NOMO-1 (cell line): Measurements from ENCODE around the gene REEP5.
"Not testable (repeated sequence)": the region's sequence is repeated elsewhere in the genome, so short reads cannot be mapped to it uniquely, and the experiment has no call there.

Experiments used
- DNase-seq, 2 experiments: peaks; one replicate each; lab custom pipeline; 2025; ENCODE audit not compliant: unreplicated experiment in 2 of 2; lab: John Stamatoyannopoulos, UW

The REEP5 gene

DNA sequence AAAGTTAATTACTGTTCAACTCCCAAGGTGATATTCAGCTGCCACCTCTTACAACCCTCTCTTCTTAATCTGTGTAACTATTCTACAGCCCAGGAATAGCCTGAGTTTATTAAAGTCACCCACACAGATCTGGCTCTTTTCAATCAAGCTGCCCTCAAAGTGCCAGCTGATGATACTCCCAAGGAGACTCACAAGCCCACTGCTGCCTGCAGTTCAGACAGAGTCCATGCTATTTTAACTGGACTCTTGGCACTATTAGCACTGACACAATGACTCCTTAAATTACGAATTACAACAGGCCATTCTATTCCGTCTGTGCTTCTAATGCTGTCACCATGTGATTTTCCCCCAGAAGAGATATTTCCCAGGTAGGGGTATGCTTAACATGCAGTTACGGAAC lies 26.3 kb downstream of the REEP5 start:
- DNase-seq: no peak

DNA sequence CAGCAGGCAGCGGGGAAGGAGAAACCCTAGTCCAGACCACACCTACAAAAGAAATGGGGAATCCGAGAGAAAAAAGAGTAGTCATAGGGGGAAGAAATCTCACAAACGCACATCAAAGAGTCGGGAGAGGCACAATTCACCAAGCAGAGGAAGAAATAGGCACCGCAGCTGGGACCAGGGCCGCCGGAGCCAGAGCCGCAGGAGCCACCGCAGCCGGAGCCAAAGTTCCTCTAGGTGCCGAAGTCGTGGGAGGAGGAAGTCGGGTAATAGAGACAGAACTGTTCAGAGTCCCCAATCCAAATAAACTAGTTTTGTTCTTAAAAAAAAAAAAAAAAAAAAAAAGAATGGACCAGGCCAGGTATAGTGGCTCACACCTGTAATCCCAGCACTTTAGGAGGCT lies 29.3 kb downstream of the REEP5 start:
- no peak for DNase-seq

DNA sequence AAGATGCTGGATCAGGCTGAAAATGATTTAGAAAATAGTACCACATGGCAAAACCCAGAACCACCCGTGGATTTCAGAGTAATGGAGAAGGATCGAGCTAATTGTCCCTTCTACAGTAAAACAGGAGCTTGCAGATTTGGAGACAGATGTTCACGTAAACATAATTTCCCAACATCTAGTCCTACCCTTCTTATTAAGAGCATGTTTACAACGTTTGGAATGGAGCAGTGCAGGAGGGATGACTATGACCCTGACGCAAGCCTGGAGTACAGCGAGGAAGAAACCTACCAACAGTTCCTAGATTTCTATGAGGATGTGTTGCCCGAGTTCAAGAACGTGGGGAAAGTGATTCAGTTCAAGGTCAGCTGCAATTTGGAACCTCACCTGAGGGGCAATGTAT lies 30.0 kb downstream of the REEP5 start:
- DNase-seq: not testable (repeated sequence)

DNA sequence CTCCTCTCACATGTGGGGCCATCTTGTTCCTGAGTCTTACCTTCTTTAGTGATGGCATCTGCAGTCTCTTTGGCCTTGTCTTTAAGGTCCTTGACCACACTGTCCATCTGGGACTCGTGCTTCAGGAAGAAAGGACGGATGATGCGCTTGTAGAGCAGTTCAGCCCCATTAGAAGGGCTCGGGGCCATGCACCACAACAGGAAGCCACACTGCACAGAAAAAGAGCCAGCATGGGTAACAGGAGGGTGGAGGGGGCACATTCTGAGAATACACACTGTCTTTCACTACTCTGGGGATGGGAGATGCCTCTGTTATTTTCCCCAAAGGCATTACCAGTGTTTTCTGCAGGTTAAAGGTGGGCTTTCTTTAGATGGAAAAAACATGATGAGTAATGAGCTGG lies 35.1 kb downstream of the REEP5 start:
- DNase-seq: no peak

DNA sequence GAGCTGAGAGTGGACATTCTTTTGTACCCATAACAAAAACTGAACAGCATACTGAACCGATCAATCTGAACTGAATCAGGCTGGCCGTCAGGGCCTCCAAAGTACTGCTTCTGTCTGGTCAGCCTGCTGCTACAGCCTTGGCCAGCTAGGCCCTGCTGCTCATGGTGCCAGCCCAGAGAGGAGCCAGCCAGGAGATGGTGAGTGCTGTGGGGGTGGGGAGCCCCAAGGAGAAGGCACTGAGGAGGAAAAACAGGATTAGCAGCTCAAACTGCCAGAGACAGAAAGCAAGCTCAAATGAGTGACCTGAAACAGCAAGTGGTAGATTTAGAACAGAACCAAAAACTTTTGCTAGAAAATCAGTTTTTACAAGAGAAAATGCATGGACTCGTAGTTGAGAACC lies 37.0 kb downstream of the REEP5 start:
- DNase-seq: no peak

DNA sequence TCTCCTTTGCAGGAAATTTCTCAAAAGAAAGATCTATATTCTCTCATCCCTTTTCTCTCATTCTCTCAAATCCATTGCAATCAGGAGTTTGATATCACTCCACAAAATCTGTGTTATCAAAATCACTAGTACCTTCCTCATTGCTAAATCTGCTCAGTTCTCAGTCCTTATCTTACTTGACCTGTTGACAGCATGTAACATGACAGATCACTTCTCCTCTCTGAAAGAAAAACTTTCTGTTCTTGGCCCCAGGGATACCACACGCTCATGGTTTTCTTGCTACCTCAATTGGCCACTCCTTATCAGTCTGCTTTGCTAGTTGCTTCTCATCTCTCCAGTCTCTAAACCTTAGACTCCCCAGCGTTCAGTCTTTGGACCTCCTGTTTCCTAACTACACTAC lies 38.8 kb downstream of the REEP5 start:
- no peak for DNase-seq

DNA sequence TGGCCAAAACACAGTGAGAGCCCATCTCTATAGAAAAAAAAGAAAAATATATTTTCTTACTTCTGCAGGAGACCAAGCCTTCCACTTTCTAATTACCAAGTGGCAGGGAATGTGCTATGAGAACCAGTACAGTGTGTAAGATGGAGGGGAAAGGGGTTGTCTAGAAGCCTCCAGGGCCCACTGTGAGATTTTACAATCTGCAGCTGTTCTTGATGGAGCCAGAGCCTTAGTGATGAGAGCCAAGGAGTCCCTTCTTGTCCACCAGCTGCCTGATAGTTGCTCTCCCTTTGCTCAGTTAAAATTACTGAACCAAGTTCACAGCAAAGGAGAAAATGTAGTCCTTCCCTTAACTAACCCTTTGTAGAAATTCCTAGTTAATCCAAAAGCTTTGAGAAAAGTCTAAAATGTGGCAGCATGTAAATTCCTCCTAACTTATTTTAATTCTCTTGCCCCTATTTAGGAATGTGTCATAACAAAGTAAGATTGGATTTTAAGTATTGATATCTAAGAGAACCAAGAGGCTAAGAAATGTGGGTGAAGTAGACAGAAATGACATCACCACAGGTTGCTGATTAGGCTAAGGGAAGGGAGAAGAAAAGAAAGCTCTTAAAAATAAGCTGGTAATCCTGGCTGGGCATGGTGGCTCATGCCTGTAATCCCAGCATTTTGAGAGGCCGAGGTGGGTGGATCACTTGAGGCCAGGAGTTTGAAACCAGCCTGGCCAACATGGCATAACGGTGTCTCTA lies 41.6 kb downstream of the REEP5 start:
- no peak for DNase-seq

DNA sequence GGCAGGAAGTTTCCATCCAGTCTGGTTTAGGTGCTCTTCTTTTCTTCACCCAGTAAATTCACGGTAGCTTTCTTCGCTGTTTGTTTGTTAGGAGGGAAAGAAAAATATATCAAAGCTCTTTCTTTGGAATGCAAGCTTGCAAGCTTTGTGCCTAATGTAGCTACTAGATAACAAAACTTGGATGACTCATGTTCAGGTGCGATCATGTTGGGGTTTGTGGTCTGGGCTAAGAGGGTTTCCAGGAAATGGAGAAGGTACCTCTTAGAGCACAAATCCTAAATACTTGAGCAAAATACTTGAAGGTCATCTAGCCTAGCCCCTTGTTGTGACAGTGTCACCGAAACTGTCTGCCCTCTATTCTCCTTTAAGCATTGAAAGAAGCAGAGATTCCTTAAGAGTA lies 43.3 kb downstream of the REEP5 start:
- DNase-seq: no peak

DNA sequence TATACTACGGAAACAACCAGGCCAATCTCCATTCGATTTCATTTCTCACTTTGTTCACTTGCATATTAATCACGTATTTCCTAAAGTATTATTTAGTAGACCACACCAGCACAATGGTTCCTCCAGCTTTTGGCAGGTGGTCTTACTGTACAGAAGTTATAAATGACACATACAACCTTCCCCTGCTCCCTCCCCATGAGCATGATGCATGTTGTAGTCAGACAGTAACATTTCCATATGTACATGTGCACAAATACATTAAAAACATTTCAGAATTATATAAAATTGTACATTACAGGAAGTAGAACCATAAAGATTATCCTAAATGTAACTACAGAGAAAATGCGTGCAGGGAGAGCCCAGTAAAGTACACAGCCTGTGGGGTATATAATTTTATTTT lies 43.9 kb downstream of the REEP5 start:
- DNase-seq: no peak

DNA sequence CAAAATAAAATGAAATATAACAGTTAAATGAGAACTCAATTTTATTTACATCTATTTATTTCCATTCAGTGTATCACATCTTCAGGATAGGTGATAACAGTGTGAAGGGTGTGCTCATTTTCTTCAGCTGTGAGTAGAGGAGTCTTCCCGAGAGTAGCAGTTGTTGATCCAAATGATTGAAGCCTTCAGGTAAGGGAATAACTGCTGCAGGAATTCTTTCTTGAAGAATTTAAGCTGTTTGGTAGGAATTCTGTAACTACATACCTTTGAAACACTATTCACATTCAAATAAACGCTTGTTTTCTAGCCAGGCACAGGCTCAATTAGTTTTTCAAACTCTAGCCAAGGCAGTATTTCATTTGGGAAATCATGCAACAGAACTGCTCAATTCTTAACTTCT lies 45.7 kb downstream of the REEP5 start:
- no peak for DNase-seq

DNA sequence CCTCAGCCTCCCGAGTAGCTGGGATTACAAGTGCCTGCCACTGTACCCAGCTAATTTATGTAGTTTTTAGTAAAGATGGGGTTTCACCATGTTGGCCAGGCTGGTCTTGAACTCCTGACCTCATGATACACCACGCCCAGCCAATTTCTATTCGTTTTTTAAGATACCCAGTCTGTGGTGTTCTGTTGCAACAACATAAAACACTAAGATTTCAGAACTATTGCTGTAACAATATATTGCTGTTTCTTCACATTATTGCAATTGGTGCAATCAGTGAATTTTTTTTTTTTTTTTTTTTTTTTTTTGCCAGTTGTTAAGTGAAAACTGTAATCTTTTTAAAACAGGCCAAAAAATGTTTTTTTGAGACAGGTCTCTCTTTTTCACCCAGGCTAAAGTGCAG lies 51.1 kb downstream of the REEP5 start:
- peak in 1 of 2 experiments; percentile 38 for DNase-seq

DNA sequence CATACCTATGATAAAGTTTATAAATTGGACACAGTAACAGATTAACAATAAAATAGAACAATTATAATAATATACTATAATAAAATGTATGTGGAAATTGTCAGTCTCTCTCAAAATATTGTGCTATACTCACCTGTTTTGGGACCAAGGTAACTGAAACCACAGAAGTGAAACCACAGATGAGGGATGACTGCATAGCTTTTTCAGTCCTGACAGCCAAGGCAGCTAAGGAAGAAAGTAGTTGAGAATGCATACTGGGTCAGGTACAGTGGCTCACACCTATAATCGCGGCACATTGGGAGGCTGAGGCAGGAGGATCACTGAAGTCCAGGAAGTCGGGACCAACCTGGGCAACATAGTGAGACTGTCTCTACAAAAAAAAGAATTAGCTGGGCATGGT lies 52.1 kb downstream of the REEP5 start:
- DNase-seq: no peak

DNA sequence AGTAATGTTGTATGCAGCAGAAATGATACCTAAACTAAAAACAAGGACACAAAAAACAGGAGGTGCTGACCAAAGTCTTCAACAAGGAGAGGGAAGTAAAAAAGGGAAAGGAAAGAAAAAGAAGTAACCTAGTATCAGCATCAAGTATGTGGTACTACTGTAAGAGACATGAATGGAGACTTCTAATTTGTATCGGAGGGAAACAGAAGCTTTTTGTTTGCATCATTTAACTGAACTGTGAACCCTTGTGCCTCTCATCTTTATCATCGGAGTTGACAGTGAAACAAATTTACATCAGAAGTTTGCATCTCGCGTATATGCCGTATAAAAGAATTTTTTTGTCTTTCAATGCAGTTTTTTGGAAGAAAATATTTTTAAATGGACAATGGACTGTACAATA lies 54.6 kb downstream of the REEP5 start:
- DNase-seq: no peak

DNA sequence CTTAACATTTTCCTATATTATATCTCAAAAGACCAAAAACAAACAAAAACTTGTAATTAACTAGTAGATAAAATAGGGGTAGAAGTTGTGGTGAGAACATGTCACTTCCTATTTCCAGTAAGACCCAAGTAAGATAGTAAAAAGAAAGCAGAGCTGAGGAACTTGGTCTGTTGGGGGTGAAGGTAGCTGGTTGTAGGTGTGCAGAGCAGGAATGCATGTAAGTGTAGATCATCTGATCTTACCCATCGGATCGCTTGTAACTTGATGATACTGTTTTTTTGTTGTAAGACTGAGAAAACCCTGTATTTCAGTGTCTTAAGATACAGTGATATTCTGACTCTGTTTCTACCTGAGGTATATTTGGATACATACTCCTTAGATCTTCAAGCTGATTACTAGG lies 55.3 kb downstream of the REEP5 start:
- DNase-seq: no peak

DNA sequence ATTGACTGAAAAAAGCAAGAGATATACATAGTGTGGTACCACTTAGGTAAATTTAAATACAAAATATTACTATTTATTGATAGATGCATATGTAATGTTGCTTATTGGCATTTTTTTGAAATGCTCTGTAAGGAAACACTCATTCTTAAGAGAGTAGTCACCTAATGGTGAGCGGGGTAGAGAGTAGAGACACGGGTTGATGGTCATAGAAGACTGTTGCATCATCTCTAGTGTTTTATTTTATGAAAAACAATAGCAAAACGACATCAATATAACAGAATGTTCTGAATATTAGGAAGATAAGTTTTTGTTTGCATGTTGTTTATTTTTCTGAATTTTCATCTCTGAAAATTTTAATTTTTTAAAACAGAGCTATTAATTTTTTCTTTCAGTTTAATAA lies 56.9 kb downstream of the REEP5 start:
- DNase-seq: no peak

DNA sequence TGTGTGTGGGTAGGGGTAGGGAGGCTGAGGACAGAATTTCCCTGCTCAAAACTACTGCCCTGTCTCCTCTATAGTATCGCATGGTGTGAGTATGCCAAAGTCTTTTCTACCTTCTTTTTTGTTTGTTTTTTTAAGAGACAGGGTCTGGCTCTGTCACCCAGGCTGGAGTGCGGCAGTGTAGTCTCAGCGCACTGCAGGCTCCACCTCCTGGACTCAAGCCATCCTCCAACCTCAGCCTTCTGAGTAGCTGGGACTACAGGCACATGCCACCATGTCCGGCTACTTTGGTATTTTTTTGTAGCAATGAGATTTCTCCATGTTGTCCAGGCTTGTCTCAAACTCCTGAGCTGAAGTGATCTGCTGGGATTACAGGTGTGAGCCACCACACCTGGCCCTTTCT lies 58.5 kb downstream of the REEP5 start:
- DNase-seq: no peak

DNA sequence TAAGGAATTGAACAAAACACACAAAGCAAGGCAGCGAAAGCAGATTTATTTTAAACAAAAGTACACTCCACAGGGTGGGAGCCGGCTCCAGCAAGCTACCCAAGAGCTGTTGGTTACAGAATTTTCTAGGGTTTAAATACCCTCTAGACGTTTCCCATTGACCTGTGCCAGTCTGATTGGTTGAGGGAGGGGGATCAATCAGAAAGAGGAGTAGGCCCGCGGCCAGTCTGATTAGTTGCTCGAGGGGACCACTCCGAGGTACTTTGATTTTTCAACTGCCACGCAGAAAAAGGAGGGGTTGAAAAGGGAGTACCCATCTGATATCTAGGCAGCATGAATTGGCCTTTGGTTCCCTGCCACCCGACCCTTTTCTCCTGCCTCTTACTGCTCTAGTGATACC lies 59.9 kb downstream of the REEP5 start:
- DNase-seq: no peak

DNA sequence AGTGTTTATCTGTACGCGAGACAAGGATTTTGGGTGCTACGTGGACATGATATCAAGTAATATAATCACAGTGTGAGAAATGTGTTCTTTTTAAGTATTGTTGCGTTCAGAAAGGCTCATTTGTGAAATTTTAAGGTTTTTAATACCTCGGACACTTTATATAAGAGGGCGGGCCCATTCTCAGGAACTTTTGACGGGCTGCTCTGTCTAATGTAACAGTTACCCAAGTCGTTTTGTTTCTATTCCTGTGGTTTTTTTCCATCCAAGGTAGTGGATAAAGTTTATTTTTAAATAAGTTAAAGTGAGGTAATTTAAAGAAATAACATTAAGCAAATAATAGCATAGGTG lies 60.4 kb downstream of the REEP5 start:
- no peak for DNase-seq

DNA sequence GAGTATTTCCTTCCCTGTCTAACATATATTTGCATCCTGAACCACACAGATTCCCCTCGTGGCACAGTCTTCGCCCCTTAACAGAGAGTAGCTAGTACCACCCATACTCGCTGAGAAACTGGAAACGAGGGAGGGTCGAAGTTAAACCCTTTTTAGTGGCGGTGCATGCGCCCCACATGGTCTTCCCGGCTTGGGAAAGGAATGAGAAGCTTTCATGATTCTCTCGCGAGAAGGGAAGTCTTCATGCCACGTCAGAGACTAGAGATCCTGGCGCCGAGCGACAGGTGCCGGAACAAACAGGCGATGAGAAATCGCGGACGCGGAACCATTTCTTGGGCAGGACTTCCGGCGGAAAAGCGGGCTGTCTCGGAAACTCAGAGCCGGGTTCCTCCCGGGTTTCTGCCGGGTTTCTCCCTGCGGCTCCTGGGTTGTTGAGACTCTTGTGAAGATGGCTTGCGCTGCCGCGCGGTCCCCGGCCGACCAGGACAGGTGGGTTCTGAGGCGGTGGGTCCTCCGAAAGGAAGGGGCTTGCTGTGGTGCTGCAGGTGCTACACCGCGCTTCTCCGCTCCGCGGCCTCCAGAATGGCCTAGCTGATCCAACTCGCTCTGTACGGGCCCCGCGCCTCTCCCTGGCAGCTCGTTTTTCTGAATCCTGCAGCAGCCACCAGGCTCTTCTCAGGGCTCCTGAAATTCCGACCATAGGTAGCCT lies 60.9 kb downstream of the REEP5 start, which contains the start of gene SRP19:
Gene SRP19, plus strand, starts transcription at position 359 of the 709 bp plus-strand sequence. Its CDS starts 90 bp downstream, at position 449.
- DNase-seq: peak; percentile 94 to 96

DNA sequence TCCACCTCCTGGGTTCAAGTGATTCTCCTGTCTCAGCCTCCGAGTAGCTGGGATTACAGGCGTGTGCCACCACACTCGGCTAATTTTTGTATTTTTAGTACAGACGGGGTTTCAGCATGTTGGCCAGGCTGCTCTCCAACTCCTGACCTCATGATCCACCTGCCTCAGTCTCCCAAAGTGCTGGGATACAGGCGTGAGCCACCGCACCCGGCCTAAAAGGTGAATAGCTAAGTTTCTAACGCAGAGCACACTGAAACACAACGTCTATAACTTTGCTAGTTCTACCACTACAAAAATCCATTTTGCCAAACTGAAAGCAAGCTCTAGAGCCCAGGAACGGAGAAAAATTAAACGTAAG lies 61.5 kb downstream of the REEP5 start:
- not testable (repeated sequence) for DNase-seq

DNA sequence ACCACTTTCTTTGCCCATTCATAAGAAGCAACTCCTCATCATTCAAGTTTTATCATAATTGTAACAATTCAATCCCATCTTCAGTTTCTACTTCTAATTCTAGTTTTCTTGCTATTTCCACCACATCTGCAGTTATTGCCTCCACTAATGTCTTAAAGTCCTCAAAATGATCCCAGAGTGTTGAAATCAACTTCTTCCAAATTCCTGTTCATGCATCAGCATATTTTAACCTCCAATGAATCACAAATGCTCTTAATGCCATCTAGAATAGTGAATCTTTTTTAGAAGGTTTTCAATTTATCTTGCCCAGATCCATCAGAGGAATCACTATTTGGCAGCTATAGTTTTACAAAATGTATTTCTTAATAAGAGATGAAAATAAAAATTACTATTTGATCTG lies 64.2 kb downstream of the REEP5 start:
- no peak for DNase-seq

DNA sequence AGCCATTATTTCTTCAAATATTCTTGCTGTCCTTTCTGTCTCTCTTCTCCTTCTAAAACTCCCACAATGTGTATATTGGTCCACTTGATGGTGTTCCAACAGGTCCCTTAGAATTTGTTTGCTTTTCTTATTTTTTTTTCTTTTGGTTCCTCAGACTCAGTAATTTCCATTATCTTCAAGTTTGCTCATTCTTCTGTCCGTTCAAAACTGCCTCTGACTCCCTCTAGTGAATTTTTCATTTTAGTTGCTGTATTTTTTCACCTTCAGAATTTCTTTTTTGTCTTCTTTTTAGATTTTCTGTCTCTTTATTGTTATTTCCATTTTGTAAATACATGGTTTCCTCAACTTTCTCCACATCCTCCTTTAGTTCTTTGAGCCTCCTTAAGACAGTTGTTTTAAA lies 67.4 kb downstream of the REEP5 start:
- no peak for DNase-seq

DNA sequence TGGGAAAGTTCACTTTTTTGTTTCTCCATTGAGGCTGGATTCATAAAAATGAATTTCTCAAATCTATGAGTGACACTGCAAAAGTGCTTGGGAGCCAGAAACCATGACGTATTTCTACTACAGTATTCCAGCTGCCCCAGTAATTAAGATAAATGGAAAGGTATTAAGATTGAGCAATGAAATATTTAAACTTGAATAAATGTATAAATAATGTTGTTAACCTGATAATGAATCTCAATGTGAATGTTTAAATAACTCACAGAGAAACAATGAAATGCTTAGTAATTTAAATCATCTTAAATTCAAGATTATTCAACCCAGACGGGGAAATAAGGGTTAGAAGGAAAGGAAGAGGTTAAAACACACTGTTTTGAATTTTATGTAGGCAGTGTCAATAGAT lies 72.1 kb downstream of the REEP5 start:
- no peak for DNase-seq
